H9 (cell line): ENCODE results near the gene MAP2K1. TPM values are rescaled to one million over a fixed set of nuclear protein-coding genes. Genes with fewer than 3 reads are reported as not detected.

Experiments used
- DNase-seq: peaks from one replicate; pipeline ENCODE4 v3.0.0-alpha.2; 2017
- H2AFZ ChIP-seq: one replicate; pipeline ENCODE4 v1.6.1; 2013; ENCODE audit warnings: mild to moderate bottlenecking, low read length, control low read depth, moderate library complexity
- H2AK5ac ChIP-seq: 2 replicates; pipeline ENCODE4 v1.6.1; 2013; ENCODE audit warnings: low read length, control low read depth, mixed read lengths; ENCODE audit not compliant: insufficient read length
- H2BK120ac ChIP-seq: one replicate; pipeline ENCODE4 v1.6.1; 2013; ENCODE audit warnings: low read depth, mild to moderate bottlenecking, low read length, control low read depth, inconsistent platforms; ENCODE audit not compliant: poor library complexity, severe bottlenecking
- H2BK12ac ChIP-seq: 2 replicates; pipeline ENCODE4 v1.6.1; 2013; ENCODE audit warnings: low read length, control low read depth, mixed read lengths, low read depth; ENCODE audit not compliant: insufficient read length
- H2BK15ac ChIP-seq: 2 replicates; pipeline ENCODE4 v1.6.1; 2013; ENCODE audit warnings: low read depth, low read length, control low read depth
- H2BK20ac ChIP-seq: one replicate; pipeline ENCODE4 v1.6.1; 2013; ENCODE audit warnings: low read depth, mild to moderate bottlenecking, low read length, control low read depth, inconsistent platforms; ENCODE audit not compliant: poor library complexity, severe bottlenecking
- H2BK5ac ChIP-seq: 2 replicates; pipeline ENCODE4 v1.6.1; 2013; ENCODE audit warnings: low read length, control low read depth, mixed read lengths; ENCODE audit not compliant: insufficient read length
- H3K14ac ChIP-seq: 2 replicates; pipeline ENCODE4 v1.6.1; 2013; ENCODE audit warnings: low read length, control low read depth; ENCODE audit not compliant: insufficient read depth
- H3K18ac ChIP-seq: 2 replicates; pipeline ENCODE4 v1.6.1; 2013; ENCODE audit warnings: low read depth, mild to moderate bottlenecking, mixed read lengths, low read length, control low read depth; ENCODE audit not compliant: insufficient read length
- H3K23ac ChIP-seq: 2 replicates; pipeline ENCODE4 v1.6.1; 2013; ENCODE audit warnings: low read length, control low read depth, mixed read lengths, low read depth; ENCODE audit not compliant: insufficient read length
- H3K23me2 ChIP-seq: 2 replicates; pipeline ENCODE4 v1.6.1; 2013; ENCODE audit warnings: low read depth, mild to moderate bottlenecking, mixed read lengths, low read length, control low read depth; ENCODE audit not compliant: insufficient read length, poor library complexity, severe bottlenecking
- H3K27ac ChIP-seq: 2 replicates; pipeline ENCODE4 v1.5.1; 2013; ENCODE audit warnings: low read length, control low read depth, mixed read lengths, low read depth; ENCODE audit not compliant: insufficient read length
- H3K27me3 ChIP-seq: 2 replicates; pipeline ENCODE4 v1.6.1; 2013; ENCODE audit warnings: low read length, control low read depth, inconsistent platforms; ENCODE audit not compliant: insufficient read depth
- H3K4ac ChIP-seq: 2 replicates; pipeline ENCODE4 v1.6.1; 2013; ENCODE audit warnings: low read depth, mild to moderate bottlenecking, control low read depth, inconsistent platforms, low read length, moderate library complexity
- H3K4me1 ChIP-seq: 2 replicates; pipeline ENCODE4 v1.6.1; 2013; ENCODE audit warnings: low read length, control low read depth, inconsistent platforms; ENCODE audit not compliant: insufficient read depth
- H3K4me2 ChIP-seq: 2 replicates; pipeline ENCODE4 v1.6.1; 2013; ENCODE audit warnings: low read length, control low read depth, mixed read lengths; ENCODE audit not compliant: insufficient read length, insufficient read depth
- H3K56ac ChIP-seq: 2 replicates; pipeline ENCODE4 v1.6.1; 2013; ENCODE audit warnings: low read depth, mild to moderate bottlenecking, mixed read lengths, low read length, control low read depth; ENCODE audit not compliant: insufficient read length
- H3K79me1 ChIP-seq: 2 replicates; pipeline ENCODE4 v1.6.1; 2013; ENCODE audit warnings: low read depth, mild to moderate bottlenecking, moderate library complexity, low read length, control low read depth, inconsistent platforms; ENCODE audit not compliant: insufficient read depth, poor library complexity, severe bottlenecking
- H3K79me2 ChIP-seq: 2 replicates; pipeline ENCODE4 v1.6.1; 2013; ENCODE audit warnings: low read length, control low read depth, inconsistent platforms; ENCODE audit not compliant: insufficient read depth
- H3K9ac ChIP-seq: 2 replicates; pipeline ENCODE4 v1.6.1; 2013; ENCODE audit warnings: low read length, control low read depth, mixed read lengths; ENCODE audit not compliant: insufficient read length; ENCODE audit errors: extremely low read depth
- H3K9me3 ChIP-seq: one replicate; pipeline ENCODE4 v1.6.1; 2013; ENCODE audit warnings: low read depth, low read length, inconsistent platforms; ENCODE audit not compliant: control insufficient read depth
- H3T11ph ChIP-seq: one replicate; pipeline ENCODE4 v1.6.1; 2013; ENCODE audit warnings: mild to moderate bottlenecking, low read length, control low read depth, inconsistent platforms
- H4K20me1 ChIP-seq: one replicate; pipeline ENCODE4 v1.6.1; 2013; ENCODE audit not compliant: control insufficient read depth, insufficient read length, insufficient read depth
- H4K5ac ChIP-seq: 2 replicates; pipeline ENCODE4 v1.6.1; 2013; ENCODE audit warnings: low read depth, mild to moderate bottlenecking, mixed read lengths, low read length, control low read depth; ENCODE audit not compliant: insufficient read length
- H4K8ac ChIP-seq: replicated peaks from 2 replicates; pipeline ENCODE4 v1.6.1; 2013; ENCODE audit warnings: low read length, control low read depth, mixed read lengths, low read depth; ENCODE audit not compliant: insufficient read length
- H4K91ac ChIP-seq: 2 replicates; pipeline ENCODE4 v1.6.1; 2013; ENCODE audit warnings: low read depth, mild to moderate bottlenecking, moderate library complexity, mixed read lengths, low read length, control low read depth; ENCODE audit not compliant: insufficient read length
- H3K27ac Mint-ChIP-seq, 3 experiments: 2 replicates in 2 of 3; 3 replicates in 1 of 3; pipeline ENCODE4 v1.8.0; 2020 to 2021; ENCODE audit warnings: mixed read lengths in 3 of 3, mild to moderate bottlenecking in 1 of 3, moderate library complexity in 1 of 3
- H3K27me3 Mint-ChIP-seq: 2 replicates; pipeline ENCODE4 v1.8.0; 2021; ENCODE audit warnings: low read depth, mild to moderate bottlenecking, moderate library complexity, mixed read lengths
- H3K36me3 Mint-ChIP-seq, 3 experiments: 2 replicates in 2 of 3; 3 replicates in 1 of 3; pipeline ENCODE4 v1.8.0; 2020 to 2021; ENCODE audit warnings: low read depth in 3 of 3, mixed read lengths in 3 of 3; ENCODE audit not compliant: insufficient read depth in 1 of 3
- H3K4me1 Mint-ChIP-seq, 2 experiments: 2 replicates each; pipeline ENCODE4 v1.8.0; 2020; ENCODE audit warnings: mixed read lengths in 2 of 2
- H3K4me3 Mint-ChIP-seq, 2 experiments: 2 replicates in 1 of 2; 3 replicates in 1 of 2; pipeline ENCODE4 v1.8.0; 2020 to 2021; ENCODE audit warnings: mild to moderate bottlenecking in 2 of 2, mixed read lengths in 2 of 2, moderate library complexity in 1 of 2
- H3K9me3 Mint-ChIP-seq, 2 experiments: 2 replicates in 1 of 2; 3 replicates in 1 of 2; pipeline ENCODE4 v1.8.0; 2020; ENCODE audit warnings: mild to moderate bottlenecking in 2 of 2, mixed read lengths in 2 of 2, moderate library complexity in 1 of 2
- CTCF ChIP-seq: fragments of 200-600 bp; sonication (generic); conservative IDR thresholded peaks from 3 replicates; pipeline ENCODE4 v1.8.0; 2021; ENCODE audit warnings: antibody characterized with exemption, mild to moderate bottlenecking
- WGBS: extraction: QIAGEN DNeasy Blood & Tissue Kit; methylation state at CpG from one replicate; pipeline ENCODE4 v1.1.7; 2013; ENCODE audit warnings: missing lambda C conversion rate, low lambda C conversion rate, mixed read lengths; ENCODE audit not compliant: insufficient read length; ENCODE audit errors: extremely low coverage; 5-methylcytosine and 5-hydroxymethylcytosine counted together
- total RNA-seq: library from RNA; stranded (reverse); gene quantifications from 2 replicates; pipeline ENCODE4 v1.2.1, GENCODE V29; 2021

MAP2K1 gene
- total RNA-seq, 1 experiment from 2014 or later = 50.8 TPM

- no peak overlapping the region for H2BK120ac ChIP-seq
- no peak overlapping the region for H3K23ac ChIP-seq
- no peaks in the 10 kb centered on the region for H3K27me3 ChIP-seq
- H3K27me3 Mint-ChIP-seq = no peaks in the 10 kb centered on the region
- TF ChIP-seq CTCF = no peak
- H2AK5ac ChIP-seq = no peak overlapping the region
- no peak overlapping the region for H3K18ac ChIP-seq
- H3K4ac ChIP-seq = no peak overlapping the region
- no peak overlapping the region for H4K91ac ChIP-seq
- no peak overlapping the region for H4K5ac ChIP-seq
- H3K9ac ChIP-seq = no peak overlapping the region
- H2BK15ac ChIP-seq = no peak overlapping the region
- no peaks in the 10 kb centered on the region for H3K23me2 ChIP-seq
- H3K4me1 ChIP-seq = peaks cover 27% of the 10 kb centered on the region; the same call in 1 of the 2 replicates
- H4K8ac ChIP-seq = no peak overlapping the region
- peaks cover 17% of the 10 kb centered on the region for H3K79me2 ChIP-seq
- H3T11ph ChIP-seq = no peak overlapping the region
- no peak overlapping the region for H2BK5ac ChIP-seq
- peaks cover 2 to 6% (median 3%) of the 10 kb centered on the region in 3 experiments; a peak in 6 of 7 replicates for H3K36me3 Mint-ChIP-seq
- H3K4me3 Mint-ChIP-seq = no peak overlapping the region
- H3K56ac ChIP-seq = no peak overlapping the region
- H2BK12ac ChIP-seq = no peak overlapping the region
- no peaks in the 10 kb centered on the region for H3K9me3 ChIP-seq
- no peak overlapping the region for H2BK20ac ChIP-seq
- H3K79me1 ChIP-seq = no peaks in the 10 kb centered on the region
- no peak overlapping the region for H3K14ac ChIP-seq
- H3K4me2 ChIP-seq = no peak overlapping the region
- no peak overlapping the region for H2AFZ ChIP-seq
- no CpG with 5 or more reads among the region's 4 CpGs for WGBS
- peaks cover 2 to 3% of the 10 kb centered on the region in 2 experiments; a peak in 2 of 5 replicates for H3K9me3 Mint-ChIP-seq
- H3K27ac ChIP-seq = no peak overlapping the region
- H4K20me1 ChIP-seq = no peaks in the 10 kb centered on the region
- H3K27ac Mint-ChIP-seq = peak overlapping the region in 1 of 3 experiments; percentile 17; a peak in 1 of 7 replicates
- H3K4me1 Mint-ChIP-seq = peaks cover 60 to 77% of the 10 kb centered on the region in 2 experiments
- DNase-seq = no peak
Observed at GRCh38 chr15:66408254-66408653, 21.5 kb downstream of the MAP2K1 start.
